Cardiac septum (tissue), 1 donor: ENCODE data around the gene BIN1. TPM values are rescaled to one million over a fixed set of nuclear protein-coding genes. Genes with fewer than 3 reads are reported as not detected.
A peak's percentile ranks its signal among the peaks of the same experiment; 100 is the strongest.

Source experiments
- DNase-seq: peaks from one replicate; pipeline ENCODE4 v3.0.0-alpha.2; 2020; ENCODE audit warnings: low spot score
- intact Hi-C: fragments of 100-400 bp; cut with DNase I; formaldehyde crosslinking; loops from one replicate; pipeline ENCODE4 v1.14.0; 2022
- long read RNA-seq: library from polyadenylated mRNA; unstranded; transcript quantifications from one replicate; pipeline ENCODE4 v2.0.0, GENCODE V29; 2021
- total RNA-seq: library from RNA; stranded (reverse); fragmentation: NEBNext Ultra II Directional; extraction: Animal tissue kit (Norgen Biotek cat#: 25700); gene quantifications from one replicate; pipeline ENCODE4 v1.2.1, GENCODE V29; 2021
- donor health status: DM: no; HTN: no; CAD: no.

The BIN1 gene, protein sequence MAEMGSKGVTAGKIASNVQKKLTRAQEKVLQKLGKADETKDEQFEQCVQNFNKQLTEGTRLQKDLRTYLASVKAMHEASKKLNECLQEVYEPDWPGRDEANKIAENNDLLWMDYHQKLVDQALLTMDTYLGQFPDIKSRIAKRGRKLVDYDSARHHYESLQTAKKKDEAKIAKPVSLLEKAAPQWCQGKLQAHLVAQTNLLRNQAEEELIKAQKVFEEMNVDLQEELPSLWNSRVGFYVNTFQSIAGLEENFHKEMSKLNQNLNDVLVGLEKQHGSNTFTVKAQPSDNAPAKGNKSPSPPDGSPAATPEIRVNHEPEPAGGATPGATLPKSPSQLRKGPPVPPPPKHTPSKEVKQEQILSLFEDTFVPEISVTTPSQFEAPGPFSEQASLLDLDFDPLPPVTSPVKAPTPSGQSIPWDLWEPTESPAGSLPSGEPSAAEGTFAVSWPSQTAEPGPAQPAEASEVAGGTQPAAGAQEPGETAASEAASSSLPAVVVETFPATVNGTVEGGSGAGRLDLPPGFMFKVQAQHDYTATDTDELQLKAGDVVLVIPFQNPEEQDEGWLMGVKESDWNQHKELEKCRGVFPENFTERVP
- total RNA-seq: 14.0 TPM
- long read RNA-seq, transcript BIN1-211 (14 exons, 2,143 nt): minor isoform, 9 of 34 reads
- long read RNA-seq, transcript BIN1-204 (13 exons, 2,074 nt): major isoform, 10 of 34 reads
- long read RNA-seq, partial matches to known transcripts: 7 of 34 reads
- long read RNA-seq, other reads (novel, unspliced or antisense): 2 of 34 reads

DNA sequence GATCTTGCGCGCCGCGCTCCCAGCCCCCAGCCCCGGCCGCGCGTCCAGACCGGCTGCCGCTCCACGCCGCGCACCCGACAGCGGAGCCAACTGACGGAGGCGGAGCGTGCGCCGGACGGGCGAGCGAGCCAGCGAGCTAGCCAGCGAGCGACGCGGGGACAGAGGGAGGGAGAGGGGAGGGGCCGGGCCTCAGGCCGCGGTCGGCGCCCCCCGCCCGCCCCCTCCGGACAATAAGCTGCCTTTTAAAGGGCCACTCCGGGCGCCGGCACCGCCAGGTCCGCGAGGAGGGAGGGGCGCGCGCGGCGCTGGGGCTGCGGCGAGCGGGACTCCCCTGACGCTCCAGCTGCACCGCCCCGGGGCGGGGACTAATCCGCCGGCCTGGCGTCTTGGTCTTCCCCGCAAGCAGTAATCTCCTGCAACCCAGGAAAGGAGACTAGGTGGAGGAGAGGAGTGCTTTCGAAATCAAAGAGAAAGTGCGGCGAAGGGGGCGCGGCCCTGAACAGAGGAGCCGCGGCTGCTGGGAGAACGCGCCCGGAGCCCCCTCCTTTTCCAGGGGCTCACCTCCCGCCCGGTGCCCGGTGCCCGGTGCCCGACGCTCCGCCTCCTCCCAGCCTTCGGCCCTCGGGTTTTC is at the start of gene BIN1:
Gene BIN1 (minus strand): TSS at position 164 of the 631 bp plus-strand sequence. CDS start 211 bp downstream, outside the sequence.
- intact Hi-C loops: loop anchor here (5.0 kb wide), 1 partner anchor 40 kb away; no protein-coding TSS in a partner anchor
- peak; percentile 87 for DNase-seq

DNA sequence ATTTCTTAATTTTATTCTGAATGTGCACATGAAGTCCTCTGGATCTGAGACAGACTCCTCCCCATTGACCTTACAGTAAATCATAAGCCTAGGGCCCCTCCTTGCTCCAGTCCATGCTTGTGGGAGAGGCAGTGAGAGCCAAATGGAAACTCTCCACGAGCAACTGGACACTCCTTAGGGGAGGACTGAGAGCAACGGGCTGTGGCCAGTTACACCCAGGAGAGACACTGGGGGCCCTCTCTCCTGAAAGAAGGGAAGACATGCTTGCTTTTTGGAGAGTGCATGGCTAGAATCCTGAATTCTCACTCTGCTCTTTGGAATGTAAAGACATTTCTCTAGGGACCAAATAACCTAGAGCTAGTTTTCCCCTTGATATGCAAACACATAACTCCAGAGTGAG is 49.0 kb upstream of the BIN1 start:
- peak; percentile 50 for DNase-seq
- intact Hi-C loops: no loop called here

DNA sequence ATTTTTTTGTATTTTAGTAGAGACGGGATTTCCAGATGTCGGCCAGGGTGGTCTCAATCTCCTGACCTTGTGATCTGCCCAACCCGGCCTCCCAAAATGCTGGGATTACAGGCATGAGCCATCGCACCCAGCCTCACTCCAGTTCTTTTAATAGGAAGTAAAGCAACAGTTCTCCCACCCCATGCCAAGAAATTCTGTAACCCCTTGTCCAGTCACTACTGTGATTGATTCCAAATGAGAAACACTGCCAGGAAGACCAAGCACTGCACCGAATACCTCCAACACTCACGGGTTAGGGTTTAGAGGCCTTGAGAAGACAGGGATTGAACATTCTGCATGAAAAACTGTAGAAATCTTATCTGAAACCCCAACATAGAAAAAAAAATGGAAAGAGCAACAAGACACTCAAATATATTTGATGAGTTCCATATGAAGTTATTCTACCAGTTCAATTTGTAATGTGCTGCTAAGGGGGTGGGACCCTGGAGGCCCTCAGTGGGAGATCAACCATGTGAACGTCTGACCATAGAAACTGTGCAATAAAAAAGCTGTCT is 48.2 kb upstream of the BIN1 start:
- DNase-seq: peak; percentile 27
- intact Hi-C loops: no loop called here

DNA sequence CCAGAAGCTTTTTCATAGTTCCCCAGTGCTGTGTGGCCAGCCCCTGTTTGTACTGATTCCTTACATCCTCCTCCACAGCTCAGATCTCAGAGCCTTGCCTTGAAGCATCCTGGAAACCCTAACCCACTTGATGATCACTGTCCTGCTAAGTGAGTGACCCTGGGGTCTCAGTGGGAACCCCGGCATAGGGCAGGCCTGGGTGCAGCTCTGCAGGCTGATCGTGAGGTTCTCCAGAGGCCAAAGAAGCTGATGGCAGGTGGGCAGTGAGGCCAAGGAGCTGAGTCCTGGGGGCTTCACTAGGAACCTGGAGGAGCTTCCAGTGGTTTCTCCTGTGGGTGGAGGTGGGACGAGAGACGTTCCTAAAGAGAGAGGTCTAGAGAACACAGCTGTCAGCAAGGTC is 47.4 kb upstream of the BIN1 start:
- DNase-seq: no peak
- intact Hi-C loops: no loop called here

DNA sequence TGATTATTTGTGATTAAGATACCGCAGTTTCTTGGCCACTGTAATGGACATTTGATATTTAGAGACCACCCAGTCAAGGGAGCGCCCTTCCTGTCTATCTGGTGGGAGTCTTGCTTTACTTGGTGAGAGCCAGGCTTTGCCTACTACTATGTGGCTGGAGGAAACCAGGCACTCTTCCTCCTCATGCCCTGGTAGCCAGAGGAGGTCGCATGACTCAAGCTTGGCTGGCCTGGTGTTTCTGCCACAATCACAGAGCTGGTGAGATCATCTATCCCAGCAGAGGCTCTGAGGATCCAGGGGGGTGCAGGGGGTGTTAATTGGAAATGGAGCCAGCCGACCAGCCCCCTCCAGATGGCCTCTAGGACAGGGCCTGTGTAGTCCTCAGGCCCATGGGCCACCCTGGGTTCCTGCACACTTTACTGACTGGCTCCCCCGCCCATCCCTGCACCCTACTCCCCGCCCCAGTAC is 46.8 kb upstream of the BIN1 start:
- DNase-seq: no peak
- intact Hi-C loops: no loop called here

DNA sequence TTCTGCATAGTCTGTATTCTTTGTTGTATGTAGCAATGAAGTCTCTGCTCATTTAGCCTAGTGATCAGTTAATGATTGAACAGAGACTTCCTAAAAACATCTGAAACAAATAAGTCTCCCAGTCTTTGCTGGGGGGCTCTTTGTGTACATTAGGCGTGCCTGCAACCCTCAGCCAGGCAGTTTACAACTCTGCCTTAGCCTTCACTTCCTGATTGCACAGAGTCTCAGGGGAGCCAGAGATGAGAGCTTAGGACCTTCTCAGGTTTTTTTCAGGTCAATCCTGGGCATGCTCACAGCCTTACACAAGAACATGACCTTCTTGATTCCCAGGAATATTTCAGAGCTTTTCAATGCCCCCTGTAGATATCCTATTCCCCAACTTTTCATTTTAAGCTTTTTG is 44.0 kb upstream of the BIN1 start:
- intact Hi-C loops: no loop called here
- DNase-seq: no peak

DNA sequence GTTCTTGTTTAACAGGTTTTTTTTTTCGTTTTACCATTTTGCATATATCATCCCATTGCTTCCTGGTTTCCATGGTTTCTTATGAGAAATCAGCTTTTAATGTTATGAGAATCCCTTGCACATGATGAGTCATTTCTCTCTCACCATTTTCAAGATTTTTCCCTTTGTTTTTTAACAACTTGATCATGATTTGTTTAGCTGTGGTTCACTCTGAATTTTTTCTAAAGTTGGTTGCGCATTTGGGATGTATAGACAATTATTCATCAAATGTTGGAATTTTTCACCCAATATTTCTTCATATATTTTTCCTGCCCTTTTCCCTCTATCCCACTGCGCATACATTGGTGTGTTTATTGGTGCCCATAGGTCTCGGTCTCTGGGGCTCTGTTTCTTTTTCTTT is 42.4 kb upstream of the BIN1 start:
- intact Hi-C loops: no loop called here

DNA sequence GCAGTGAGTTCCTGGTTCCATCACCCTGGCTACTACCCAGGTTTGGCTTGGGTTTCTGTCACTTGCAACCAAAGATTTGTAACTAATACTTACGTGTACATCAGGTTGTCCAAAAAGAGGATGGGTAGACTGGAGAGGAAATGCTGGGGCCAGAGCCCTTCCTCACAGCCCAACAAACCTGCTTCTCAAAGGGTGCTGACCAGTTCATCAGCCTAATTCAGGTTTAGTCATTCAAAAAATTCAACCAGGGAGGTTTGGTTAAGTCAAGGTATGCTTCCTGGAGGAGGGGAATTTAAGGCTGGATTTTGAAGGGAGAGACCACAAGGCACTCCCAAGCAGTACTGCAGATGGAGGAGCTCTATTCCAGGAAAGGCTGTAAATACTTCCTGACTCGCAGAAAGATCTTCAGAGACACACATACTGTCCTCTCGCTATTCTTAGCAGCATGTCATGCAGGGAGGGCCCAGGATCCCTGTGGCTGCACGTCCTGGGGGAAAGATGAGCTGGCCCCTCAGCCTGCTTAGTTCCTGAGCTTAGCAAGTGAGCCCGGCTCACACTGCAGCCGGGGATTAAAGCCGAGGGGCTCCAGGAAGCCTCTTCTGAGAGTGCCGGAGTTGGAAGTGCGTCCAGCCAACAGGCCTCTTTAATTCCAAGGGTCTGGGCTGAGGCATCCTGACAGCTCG is 40.0 kb upstream of the BIN1 start:
- no peak for DNase-seq
- intact Hi-C loops: no loop called here

More for the DNA sequence above, 42.4 kb upstream of the BIN1 start:
- DNase-seq: no peak

DNA sequence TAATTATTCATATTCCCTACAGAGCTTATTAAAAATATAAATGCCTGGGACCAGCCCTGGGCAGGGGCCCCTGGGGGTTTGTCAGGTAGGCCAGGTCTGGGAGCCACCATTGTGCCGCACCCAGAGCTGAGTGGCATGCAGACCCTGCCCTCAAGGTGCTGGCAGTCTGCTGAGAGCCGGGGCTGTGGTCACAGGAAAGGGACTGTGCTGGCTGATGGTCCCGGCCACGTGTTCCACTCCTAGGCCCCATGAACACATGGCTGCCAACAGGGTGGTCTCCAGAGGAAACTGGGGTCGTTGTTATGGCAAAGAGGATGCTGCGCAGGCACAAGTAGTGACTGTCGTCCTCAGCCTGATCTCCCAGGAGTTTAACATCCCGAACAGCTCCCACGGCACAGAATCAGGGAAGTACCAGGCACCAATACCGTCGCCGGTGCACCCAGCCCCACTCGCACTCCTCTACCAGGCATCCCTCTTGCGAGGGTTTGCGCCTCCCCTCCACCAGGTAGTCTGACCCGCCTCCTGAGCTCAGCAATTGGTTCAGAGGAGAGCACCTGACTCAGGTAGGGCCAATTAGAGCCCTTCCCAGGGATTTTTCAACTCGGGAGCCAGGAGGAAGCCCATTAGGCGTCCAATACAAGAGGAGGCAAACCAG is 39.2 kb upstream of the BIN1 start:
- intact Hi-C loops: no loop called here
- no peak for DNase-seq

DNA sequence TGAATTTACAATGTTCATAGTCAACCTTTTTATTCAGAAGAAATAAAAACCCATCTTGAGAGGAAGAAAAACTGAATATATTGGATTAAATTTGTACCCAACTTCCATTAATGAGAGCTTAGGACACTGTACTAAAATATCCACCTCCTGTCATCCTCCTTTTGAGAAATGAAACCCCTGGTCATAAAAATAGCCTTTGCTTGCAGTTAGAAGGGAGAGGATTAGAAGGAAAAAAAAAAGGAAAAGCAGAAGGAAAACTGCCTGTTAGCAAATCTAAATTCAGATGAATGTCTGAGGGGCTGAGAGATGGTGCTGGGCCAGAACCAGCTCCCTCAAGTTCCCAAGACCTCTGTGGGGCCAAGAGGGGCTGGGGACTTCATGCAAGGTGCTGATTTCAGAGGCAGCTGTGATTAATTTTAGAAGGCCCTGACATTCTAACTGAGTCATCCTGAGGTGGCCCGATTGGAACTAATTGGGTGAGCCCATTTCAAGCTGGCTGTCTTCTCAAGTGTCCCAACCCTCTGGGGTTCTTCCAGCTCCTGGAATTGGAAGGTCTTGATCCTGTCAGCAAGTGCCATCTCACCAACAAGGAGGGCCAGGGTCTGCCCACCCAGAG is 38.4 kb upstream of the BIN1 start:
- DNase-seq: no peak
- intact Hi-C loops: no loop called here

DNA sequence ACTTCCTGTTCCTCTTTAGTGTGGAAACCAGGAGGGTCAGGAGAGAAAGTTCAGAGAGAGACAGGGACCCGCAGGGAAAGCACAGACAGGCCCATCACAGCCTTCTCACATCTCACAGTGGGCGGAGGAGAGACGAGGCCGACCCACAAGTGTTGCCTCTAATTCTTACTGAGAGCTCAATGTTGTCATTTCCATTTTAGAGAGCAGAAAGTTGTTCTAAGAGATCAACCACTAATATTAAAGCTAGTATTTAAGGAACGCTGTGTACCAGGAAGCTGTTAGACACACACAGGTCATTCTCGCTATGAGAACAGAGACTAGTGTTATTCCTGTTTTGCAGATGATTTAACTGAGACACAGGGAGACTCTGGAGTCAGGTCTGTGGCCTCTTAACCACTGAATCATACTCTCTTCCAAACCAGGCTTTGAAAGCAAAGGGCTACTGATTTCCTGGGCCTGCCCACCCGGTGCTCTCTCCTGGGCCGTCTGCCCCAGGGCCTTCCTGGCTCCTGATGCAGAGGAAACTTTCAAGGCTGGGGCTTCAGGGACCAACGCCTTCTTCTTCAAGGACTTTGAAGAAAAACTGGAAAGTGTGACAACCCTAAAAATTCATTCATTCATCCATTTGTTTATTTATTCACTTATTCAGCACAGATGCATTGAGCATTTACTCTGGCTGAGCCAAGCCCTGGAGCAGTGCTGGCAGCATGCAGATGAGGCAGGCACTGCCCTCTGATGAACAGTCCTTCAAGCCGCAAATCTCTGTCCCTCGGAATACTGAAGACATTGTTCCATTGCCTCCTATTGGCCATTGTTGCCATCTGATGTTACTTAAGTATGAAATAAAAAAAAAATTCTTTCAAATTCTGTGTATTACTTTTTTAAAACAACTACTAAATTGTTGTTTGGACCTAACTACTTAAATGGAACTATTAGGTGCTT is 37.2 kb upstream of the BIN1 start:
- DNase-seq: no peak
- intact Hi-C loops: no loop called here

DNA sequence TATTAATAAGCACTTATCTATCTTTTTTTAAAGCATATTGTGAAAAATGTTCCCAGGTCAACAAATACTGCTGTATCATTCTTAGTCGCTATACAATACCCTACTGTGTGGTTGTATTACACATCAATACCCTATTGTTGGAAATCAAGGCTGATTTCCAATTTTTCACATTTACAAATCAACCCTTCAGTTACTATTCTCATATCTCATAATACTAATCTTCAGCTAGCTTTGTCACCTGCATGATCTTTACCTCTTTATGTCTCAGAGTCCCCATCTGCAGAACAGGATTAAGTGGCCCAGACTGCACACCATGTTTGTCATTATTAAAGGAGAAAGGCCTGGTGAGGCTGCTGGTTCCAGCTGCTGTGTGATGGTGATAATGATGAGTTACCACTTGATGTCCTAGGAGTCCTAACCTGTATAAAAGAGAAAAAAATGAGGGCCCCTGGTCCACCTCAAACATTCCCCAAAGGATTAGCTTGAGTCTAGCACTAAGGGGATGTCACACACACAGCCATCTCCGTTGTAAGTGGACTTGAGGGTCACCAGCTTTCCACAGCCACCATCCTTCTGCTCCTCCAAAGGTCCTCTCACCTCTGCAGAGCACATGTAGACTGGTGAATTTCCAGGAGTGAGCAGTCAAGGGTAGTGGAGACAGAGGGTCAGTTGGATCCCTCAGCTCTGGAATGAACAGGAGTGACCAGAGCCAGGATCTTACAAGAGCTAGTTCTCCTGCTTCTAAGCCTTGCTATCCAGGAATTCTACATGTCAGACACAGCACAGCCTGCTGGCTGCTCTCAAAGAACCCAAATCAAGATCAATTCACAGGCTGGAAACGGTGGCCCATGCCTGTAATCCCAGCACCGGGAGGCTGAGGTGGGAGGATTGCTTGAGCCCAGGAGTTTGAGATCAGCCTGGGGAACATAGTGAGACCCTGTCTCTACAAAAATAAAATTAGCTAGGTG is 36.0 kb upstream of the BIN1 start:
- intact Hi-C loops: no loop called here

DNA sequence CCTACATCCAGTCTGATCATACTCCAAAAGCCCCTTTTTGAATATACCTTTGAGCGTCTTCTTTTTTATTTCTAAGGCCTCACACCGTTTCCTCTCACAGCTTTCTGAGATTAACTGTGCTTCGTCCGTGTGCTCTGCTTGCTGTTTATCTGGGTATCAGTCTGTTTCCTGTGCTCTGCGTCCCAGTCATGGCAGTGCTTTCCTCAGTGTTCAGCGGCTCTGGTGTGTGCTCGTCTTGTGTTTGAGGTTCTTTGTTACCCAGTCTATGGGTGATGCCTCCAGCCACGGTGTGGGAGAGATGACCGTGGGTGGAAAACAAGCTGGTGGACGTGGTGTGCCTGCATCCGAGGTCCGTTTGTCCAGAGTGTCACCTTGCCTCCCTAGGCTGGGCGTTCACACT is 33.6 kb upstream of the BIN1 start:
- intact Hi-C loops: no loop called here
- DNase-seq: no peak

More for the DNA sequence above, 36.0 kb upstream of the BIN1 start:
- no peak for DNase-seq

DNA sequence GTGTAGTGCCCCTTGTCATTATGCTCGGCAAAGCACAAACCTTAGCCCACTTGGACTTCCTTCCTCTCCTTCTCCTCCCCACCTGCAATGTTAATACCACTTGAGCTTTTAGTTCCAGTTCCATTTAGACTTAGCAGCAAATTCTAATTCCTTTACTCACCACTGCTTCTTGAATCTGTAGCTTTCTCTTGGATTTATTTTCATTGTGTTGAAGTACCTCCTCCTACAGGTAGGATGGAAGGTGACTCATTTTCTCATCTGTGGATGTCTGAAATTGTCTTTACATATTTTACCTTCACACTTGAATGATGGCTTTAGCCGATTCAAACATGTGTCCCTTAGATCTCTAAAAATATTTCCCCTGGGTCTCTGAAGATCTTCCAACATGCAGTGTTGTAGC is 32.8 kb upstream of the BIN1 start:
- intact Hi-C loops: no loop called here
- DNase-seq: no peak

DNA sequence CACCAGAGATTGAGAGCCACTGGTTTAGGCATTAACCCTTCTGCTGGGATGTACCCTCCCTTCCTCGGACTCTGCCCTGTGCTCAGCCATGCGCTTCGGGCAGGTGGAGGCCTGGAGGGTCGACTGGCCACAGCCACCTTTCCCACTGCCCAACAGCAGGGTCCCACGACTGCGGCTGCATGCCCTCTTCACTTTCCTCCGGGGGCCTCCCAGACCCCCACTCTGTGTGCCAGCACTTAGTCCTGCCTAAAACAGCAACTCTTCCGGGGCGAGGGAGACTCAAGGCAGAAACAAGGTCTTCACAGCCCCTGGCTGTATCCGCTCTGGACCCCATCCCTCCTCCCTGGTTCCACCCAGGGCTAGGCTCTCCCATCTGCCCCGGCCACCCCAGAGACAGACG is 31.3 kb upstream of the BIN1 start:
- no peak for DNase-seq
- intact Hi-C loops: no loop called here

DNA sequence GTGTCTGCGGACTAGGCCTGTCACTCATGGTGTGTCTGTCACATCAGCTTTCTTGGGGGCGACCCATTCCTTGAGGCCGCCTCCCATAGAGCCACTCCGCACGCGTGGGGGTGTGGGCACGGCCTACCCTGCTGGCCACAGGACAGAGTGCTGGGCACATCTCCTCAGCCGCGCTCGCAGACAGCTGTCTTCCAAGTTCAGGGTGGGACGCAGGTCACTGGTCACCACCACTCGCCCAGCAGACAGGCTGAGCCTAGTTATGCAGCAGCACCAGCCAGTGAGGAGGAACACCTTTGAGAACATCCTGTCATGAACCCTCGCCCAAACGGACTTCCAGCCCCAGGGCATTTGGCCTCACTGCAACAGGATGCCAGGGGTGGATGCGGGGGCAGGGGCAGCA is 30.8 kb upstream of the BIN1 start:
- intact Hi-C loops: no loop called here
- DNase-seq: no peak
